ENCODE results near the gene SLC41A1.

DNA sequence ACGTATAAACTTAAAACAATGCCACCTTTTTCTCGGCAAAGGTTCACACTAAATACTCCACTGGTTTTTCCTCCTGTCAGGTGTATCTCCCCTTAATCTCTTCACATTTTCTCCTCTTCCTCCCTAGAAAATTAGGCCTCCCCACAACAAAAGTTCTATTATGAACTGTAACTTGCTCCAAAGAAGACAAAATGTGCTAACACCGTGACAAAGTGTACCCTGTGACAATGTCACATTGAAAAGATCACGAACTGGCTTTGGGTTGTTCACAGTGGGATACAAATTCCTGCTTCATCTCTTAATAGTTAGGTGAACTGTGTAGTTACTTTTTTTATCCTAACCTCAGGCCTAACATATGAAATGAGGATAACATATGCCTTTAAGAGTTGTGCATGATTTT lies 69.0 kb downstream of the SLC41A1 start:
- TF ChIP-seq, protein P1, sequence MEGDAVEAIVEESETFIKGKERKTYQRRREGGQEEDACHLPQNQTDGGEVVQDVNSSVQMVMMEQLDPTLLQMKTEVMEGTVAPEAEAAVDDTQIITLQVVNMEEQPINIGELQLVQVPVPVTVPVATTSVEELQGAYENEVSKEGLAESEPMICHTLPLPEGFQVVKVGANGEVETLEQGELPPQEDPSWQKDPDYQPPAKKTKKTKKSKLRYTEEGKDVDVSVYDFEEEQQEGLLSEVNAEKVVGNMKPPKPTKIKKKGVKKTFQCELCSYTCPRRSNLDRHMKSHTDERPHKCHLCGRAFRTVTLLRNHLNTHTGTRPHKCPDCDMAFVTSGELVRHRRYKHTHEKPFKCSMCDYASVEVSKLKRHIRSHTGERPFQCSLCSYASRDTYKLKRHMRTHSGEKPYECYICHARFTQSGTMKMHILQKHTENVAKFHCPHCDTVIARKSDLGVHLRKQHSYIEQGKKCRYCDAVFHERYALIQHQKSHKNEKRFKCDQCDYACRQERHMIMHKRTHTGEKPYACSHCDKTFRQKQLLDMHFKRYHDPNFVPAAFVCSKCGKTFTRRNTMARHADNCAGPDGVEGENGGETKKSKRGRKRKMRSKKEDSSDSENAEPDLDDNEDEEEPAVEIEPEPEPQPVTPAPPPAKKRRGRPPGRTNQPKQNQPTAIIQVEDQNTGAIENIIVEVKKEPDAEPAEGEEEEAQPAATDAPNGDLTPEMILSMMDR (conservative IDR thresholded peaks at IDR 0.05; ENCODE audit: low read depth in 2 of 2) = no peak
- TF ChIP-seq EZH2 (IDR thresholded peaks at IDR 0.05; ENCODE audit: low read depth, unreplicated experiment) (no peak), CREB1 (CRISPR knock-in tag; IDR thresholded peaks at IDR 0.05; ENCODE audit: low read depth) (no peak), NANOG (IDR thresholded peaks at IDR 0.05; ENCODE audit: borderline replicate concordance) (no peak), STAT1 (IDR thresholded peaks at IDR 0.05; ENCODE audit: unreplicated experiment) (no peak), JUNB (IDR thresholded peaks at IDR 0.05; ENCODE audit: unreplicated experiment) (no peak), POLR2AphosphoS5 (IDR thresholded peaks at IDR 0.05; ENCODE audit: low read depth) (no peak), ZNF114 (CRISPR knock-in tag; IDR thresholded peaks at IDR 0.05) (no peak), EZH2phosphoT487 (IDR thresholded peaks at IDR 0.05; ENCODE audit: unreplicated experiment) (no peak), ZNF331 (CRISPR knock-in tag; IDR thresholded peaks at IDR 0.05; ENCODE audit: low read depth) (no peak)
- TF ChIP-seq, protein P2, sequence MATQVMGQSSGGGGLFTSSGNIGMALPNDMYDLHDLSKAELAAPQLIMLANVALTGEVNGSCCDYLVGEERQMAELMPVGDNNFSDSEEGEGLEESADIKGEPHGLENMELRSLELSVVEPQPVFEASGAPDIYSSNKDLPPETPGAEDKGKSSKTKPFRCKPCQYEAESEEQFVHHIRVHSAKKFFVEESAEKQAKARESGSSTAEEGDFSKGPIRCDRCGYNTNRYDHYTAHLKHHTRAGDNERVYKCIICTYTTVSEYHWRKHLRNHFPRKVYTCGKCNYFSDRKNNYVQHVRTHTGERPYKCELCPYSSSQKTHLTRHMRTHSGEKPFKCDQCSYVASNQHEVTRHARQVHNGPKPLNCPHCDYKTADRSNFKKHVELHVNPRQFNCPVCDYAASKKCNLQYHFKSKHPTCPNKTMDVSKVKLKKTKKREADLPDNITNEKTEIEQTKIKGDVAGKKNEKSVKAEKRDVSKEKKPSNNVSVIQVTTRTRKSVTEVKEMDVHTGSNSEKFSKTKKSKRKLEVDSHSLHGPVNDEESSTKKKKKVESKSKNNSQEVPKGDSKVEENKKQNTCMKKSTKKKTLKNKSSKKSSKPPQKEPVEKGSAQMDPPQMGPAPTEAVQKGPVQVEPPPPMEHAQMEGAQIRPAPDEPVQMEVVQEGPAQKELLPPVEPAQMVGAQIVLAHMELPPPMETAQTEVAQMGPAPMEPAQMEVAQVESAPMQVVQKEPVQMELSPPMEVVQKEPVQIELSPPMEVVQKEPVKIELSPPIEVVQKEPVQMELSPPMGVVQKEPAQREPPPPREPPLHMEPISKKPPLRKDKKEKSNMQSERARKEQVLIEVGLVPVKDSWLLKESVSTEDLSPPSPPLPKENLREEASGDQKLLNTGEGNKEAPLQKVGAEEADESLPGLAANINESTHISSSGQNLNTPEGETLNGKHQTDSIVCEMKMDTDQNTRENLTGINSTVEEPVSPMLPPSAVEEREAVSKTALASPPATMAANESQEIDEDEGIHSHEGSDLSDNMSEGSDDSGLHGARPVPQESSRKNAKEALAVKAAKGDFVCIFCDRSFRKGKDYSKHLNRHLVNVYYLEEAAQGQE (IDR thresholded peaks at IDR 0.05; ENCODE audit: unreplicated experiment) = no peak
- TF ChIP-seq, protein P3, sequence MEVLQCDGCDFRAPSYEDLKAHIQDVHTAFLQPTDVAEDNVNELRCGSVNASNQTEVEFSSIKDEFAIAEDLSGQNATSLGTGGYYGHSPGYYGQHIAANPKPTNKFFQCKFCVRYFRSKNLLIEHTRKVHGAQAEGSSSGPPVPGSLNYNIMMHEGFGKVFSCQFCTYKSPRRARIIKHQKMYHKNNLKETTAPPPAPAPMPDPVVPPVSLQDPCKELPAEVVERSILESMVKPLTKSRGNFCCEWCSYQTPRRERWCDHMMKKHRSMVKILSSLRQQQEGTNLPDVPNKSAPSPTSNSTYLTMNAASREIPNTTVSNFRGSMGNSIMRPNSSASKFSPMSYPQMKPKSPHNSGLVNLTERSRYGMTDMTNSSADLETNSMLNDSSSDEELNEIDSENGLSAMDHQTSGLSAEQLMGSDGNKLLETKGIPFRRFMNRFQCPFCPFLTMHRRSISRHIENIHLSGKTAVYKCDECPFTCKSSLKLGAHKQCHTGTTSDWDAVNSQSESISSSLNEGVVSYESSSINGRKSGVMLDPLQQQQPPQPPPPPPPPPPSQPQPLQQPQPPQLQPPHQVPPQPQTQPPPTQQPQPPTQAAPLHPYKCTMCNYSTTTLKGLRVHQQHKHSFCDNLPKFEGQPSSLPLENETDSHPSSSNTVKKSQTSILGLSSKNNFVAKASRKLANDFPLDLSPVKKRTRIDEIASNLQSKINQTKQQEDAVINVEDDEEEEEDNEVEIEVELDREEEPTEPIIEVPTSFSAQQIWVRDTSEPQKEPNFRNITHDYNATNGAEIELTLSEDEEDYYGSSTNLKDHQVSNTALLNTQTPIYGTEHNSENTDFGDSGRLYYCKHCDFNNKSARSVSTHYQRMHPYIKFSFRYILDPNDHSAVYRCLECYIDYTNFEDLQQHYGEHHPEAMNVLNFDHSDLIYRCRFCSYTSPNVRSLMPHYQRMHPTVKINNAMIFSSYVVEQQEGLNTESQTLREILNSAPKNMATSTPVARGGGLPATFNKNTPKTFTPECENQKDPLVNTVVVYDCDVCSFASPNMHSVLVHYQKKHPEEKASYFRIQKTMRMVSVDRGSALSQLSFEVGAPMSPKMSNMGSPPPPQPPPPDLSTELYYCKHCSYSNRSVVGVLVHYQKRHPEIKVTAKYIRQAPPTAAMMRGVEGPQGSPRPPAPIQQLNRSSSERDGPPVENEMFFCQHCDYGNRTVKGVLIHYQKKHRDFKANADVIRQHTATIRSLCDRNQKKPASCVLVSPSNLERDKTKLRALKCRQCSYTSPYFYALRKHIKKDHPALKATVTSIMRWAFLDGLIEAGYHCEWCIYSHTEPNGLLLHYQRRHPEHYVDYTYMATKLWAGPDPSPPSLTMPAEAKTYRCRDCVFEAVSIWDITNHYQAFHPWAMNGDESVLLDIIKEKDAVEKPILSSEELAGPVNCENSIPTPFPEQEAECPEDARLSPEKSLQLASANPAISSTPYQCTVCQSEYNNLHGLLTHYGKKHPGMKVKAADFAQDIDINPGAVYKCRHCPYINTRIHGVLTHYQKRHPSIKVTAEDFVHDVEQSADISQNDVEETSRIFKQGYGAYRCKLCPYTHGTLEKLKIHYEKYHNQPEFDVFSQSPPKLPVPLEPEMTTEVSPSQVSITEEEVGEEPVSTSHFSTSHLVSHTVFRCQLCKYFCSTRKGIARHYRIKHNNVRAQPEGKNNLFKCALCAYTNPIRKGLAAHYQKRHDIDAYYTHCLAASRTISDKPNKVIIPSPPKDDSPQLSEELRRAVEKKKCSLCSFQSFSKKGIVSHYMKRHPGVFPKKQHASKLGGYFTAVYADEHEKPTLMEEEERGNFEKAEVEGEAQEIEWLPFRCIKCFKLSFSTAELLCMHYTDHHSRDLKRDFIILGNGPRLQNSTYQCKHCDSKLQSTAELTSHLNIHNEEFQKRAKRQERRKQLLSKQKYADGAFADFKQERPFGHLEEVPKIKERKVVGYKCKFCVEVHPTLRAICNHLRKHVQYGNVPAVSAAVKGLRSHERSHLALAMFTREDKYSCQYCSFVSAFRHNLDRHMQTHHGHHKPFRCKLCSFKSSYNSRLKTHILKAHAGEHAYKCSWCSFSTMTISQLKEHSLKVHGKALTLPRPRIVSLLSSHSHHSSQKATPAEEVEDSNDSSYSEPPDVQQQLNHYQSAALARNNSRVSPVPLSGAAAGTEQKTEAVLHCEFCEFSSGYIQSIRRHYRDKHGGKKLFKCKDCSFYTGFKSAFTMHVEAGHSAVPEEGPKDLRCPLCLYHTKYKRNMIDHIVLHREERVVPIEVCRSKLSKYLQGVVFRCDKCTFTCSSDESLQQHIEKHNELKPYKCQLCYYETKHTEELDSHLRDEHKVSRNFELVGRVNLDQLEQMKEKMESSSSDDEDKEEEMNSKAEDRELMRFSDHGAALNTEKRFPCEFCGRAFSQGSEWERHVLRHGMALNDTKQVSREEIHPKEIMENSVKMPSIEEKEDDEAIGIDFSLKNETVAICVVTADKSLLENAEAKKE (CRISPR knock-in tag; IDR thresholded peaks at IDR 0.05) = no peak
- TF ChIP-seq, protein P4, sequence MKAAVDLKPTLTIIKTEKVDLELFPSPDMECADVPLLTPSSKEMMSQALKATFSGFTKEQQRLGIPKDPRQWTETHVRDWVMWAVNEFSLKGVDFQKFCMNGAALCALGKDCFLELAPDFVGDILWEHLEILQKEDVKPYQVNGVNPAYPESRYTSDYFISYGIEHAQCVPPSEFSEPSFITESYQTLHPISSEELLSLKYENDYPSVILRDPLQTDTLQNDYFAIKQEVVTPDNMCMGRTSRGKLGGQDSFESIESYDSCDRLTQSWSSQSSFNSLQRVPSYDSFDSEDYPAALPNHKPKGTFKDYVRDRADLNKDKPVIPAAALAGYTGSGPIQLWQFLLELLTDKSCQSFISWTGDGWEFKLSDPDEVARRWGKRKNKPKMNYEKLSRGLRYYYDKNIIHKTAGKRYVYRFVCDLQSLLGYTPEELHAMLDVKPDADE (IDR thresholded peaks at IDR 0.05) = no peak
